HL-60 (cell line): ENCODE data around the gene CELA2B.

Experiments
- CTCF ChIP-seq: IDR thresholded peaks from one replicate; pipeline ENCODE4 v1.5.1; 2011; ENCODE audit warnings: low read length, control low read depth, inconsistent platforms; ENCODE audit not compliant: insufficient read depth
- POLR2AphosphoS5 ChIP-seq: IDR thresholded peaks from 2 replicates; pipeline ENCODE4 v1.6.1; 2012; ENCODE audit warnings: low read depth
- REST ChIP-seq: IDR thresholded peaks from 2 replicates; pipeline ENCODE4 v1.6.1; 2012; ENCODE audit warnings: low read depth; ENCODE audit not compliant: insufficient replicate concordance
- SPI1 ChIP-seq: IDR thresholded peaks from 2 replicates; pipeline ENCODE4 v1.6.1; 2012; ENCODE audit warnings: low read depth, mild to moderate bottlenecking, borderline replicate concordance

GRCh38 chr1:15524283-15525049, 48.6 kb downstream of the CELA2B start:
- TF ChIP-seq POLR2AphosphoS5 (no peak), CTCF (no peak), SPI1 (no peak), REST (no peak)
